GM12878 (cell line): ENCODE data around the gene TRIM46. TPM values are rescaled to one million over a fixed set of nuclear protein-coding genes. Genes with fewer than 3 reads are reported as not detected.

Experiments
- BHLHE40 ChIP-seq, 2 experiments: fragments of 450-650 bp in 1 of 2; IDR thresholded peaks; 2 replicates each; pipeline ENCODE4 v1.6.1; 2011 to 2017; ENCODE audit warnings: low read depth in 2 of 2, borderline replicate concordance in 1 of 2, improper control_type of control experiment in 1 of 2, low read length in 1 of 2, mild to moderate bottlenecking in 1 of 2
- CEBPB ChIP-seq, 2 experiments: fragments of 150-350 bp in 1 of 2; IDR thresholded peaks; 2 replicates each; pipeline ENCODE4 v1.6.1; 2012 to 2014; ENCODE audit warnings: low read depth in 2 of 2, low read length in 2 of 2, borderline replicate concordance in 1 of 2, inconsistent platforms in 1 of 2
- CREB1 ChIP-seq: IDR thresholded peaks from 2 replicates; pipeline ENCODE4 v1.6.1; 2012; ENCODE audit warnings: low read depth, mild to moderate bottlenecking, inconsistent platforms
- CREM ChIP-seq: IDR thresholded peaks from 2 replicates; pipeline ENCODE4 v1.6.1; 2014; ENCODE audit warnings: antibody characterized with exemption, low read depth
- DPF2 ChIP-seq: fragments of 450-650 bp; IDR thresholded peaks from 2 replicates; pipeline ENCODE4 v1.6.1; 2017; ENCODE audit warnings: mild to moderate bottlenecking
- EGR1 ChIP-seq, 2 experiments: IDR thresholded peaks; 1 replicate in 1 of 2; 2 replicates in 1 of 2; pipeline ENCODE4 v1.6.1; 2011 to 2012; ENCODE audit warnings: low read depth in 2 of 2, low read length in 2 of 2, borderline replicate concordance in 1 of 2, mild to moderate bottlenecking in 1 of 2, moderate library complexity in 1 of 2
- EP300 ChIP-seq, 2 experiments: fragments of 150-350 bp in 1 of 2; IDR thresholded peaks; 2 replicates each; pipeline ENCODE4 v1.6.1; 2011 to 2012; ENCODE audit warnings: low read depth in 2 of 2, low read length in 2 of 2, borderline replicate concordance in 1 of 2, improper control_type of control experiment in 1 of 2, inconsistent platforms in 1 of 2; ENCODE audit not compliant: control insufficient read depth in 1 of 2
- HCFC1 ChIP-seq: fragments of 150-350 bp; IDR thresholded peaks from 2 replicates; pipeline ENCODE4 v1.6.1; 2014; ENCODE audit warnings: low read length
- IKZF1 ChIP-seq: fragments of 450-650 bp; conservative IDR thresholded peaks from 2 replicates; pipeline ENCODE4 v1.6.1; 2017; ENCODE audit warnings: antibody characterized with exemption, mild to moderate bottlenecking
- IRF3 ChIP-seq: fragments of 450-650 bp; IDR thresholded peaks from 2 replicates; pipeline ENCODE4 v1.6.1; 2014; ENCODE audit warnings: mild to moderate bottlenecking
- MEF2A ChIP-seq: IDR thresholded peaks from 2 replicates; pipeline ENCODE4 v1.6.1; 2011; ENCODE audit warnings: low read depth, mild to moderate bottlenecking, low read length, moderate library complexity; ENCODE audit not compliant: insufficient read depth
- NR2C2 ChIP-seq: IDR thresholded peaks from 2 replicates; pipeline ENCODE4 v1.6.1; 2011; ENCODE audit warnings: borderline replicate concordance, low read depth; ENCODE audit not compliant: control insufficient read depth, insufficient read length
- NR2F1 ChIP-seq: fragments of 450-650 bp; conservative IDR thresholded peaks from 2 replicates; pipeline ENCODE4 v1.6.1; 2017; ENCODE audit warnings: mild to moderate bottlenecking
- POLR2AphosphoS2 ChIP-seq: IDR thresholded peaks from 2 replicates; pipeline ENCODE4 v1.6.1; 2011; ENCODE audit warnings: low read depth, mild to moderate bottlenecking, low read length, improper control_type of control experiment, moderate library complexity
- RCOR1 ChIP-seq: conservative IDR thresholded peaks from 2 replicates; pipeline ENCODE4 v1.6.1; 2012; ENCODE audit warnings: low read depth, low read length, improper control_type of control experiment
- SIN3A ChIP-seq: IDR thresholded peaks from 2 replicates; pipeline ENCODE4 v1.6.1; 2012; ENCODE audit warnings: low read depth, low read length, improper control_type of control experiment
- SMARCA5 ChIP-seq: fragments of 450-650 bp; IDR thresholded peaks from 2 replicates; pipeline ENCODE4 v1.6.1; 2017; ENCODE audit warnings: mild to moderate bottlenecking
- SREBF2 ChIP-seq: IDR thresholded peaks from 2 replicates; pipeline ENCODE4 v1.6.1; 2012; ENCODE audit warnings: mild to moderate bottlenecking, low read length
- SUZ12 ChIP-seq: fragments of 200-600 bp; sonication (generic); IDR thresholded peaks from one replicate; pipeline ENCODE4 v1.6.1; 2018; ENCODE audit warnings: antibody characterized with exemption, mild to moderate bottlenecking; ENCODE audit not compliant: unreplicated experiment
- TAF1 ChIP-seq: IDR thresholded peaks from 2 replicates; pipeline ENCODE4 v1.6.1; 2011; ENCODE audit warnings: mild to moderate bottlenecking, low read depth, low read length, borderline replicate concordance
- ZBTB11 ChIP-seq: fragments of 450-650 bp; formaldehyde crosslinking; IDR thresholded peaks from 2 replicates; pipeline ENCODE4 v1.5.0; 2022; ENCODE audit warnings: mild to moderate bottlenecking, missing genetic modification characterization
- ZSCAN29 ChIP-seq: fragments of 450-650 bp; IDR thresholded peaks from 2 replicates; pipeline ENCODE4 v1.6.1; 2017; ENCODE audit warnings: mild to moderate bottlenecking, moderate library complexity
- polyA plus RNA-seq, 11 experiments: library from polyadenylated mRNA; depleted of rRNA in 4 of 11; unstranded in 6 of 11; stranded (reverse) in 5 of 11; fragments of >200 nt; fragmentation: Nextera tagmentation in 4 of 11; fragmentation: Illumina TruSeq in 1 of 11; extraction: Ambion mirVana in 4 of 11; extraction: Trizol in 1 of 11; gene quantifications; 1 replicate in 1 of 11; 2 replicates in 10 of 11; pipeline versions ENCODE4 v1.2.1 to v1.2.3, GENCODE V29; 2011 to 2016; ENCODE audit warnings: inconsistent platforms in 2 of 11, missing spikeins in 2 of 11, low read depth in 1 of 11
- total RNA-seq, 4 experiments: library from RNA; depleted of rRNA in 3 of 4; stranded (reverse); fragments of >200 nt in 3 of 4; fragmentation: Illumina TruSeq in 1 of 4; extraction: Trizol in 1 of 4; gene quantifications; 2 replicates each; pipeline versions ENCODE4 v1.2.1 to v1.2.3, GENCODE V29; 2013 to 2021
- TF ChIP-seq, protein P1 (sequence below): IDR thresholded peaks from 2 replicates; pipeline ENCODE4 v1.6.1; 2011; ENCODE audit warnings: mild to moderate bottlenecking, low read depth, low read length, moderate library complexity; ENCODE audit not compliant: insufficient replicate concordance
- TF ChIP-seq, protein P2 (sequence below): IDR thresholded peaks from 2 replicates; pipeline ENCODE4 v1.6.1; 2011; ENCODE audit warnings: low read depth, low read length, improper control_type of control experiment, borderline replicate concordance

TRIM46 gene
- total and polyA plus RNA-seq, 10 of the 15 experiments (the other 5 are each of a cell fraction or from before 2014, with no cell fraction given), result 0.08 to 3.1 (median 0.97) TPM

- TF ChIP-seq TAF1 (peak; percentile 60; the same call in 1 of the 2 replicates), IKZF1 (0 out of 2 replicates have a peak, but pooled peaks have one; percentile 56), CREB1 (peak; percentile 59), SREBF2 (no peak), DPF2 (0 out of 2 replicates have a peak, but pooled peaks have one; percentile 27), IRF3 (no peak), NR2F1 (no peak), POLR2AphosphoS2 (peak; percentile 93), MEF2A (0 out of 2 replicates have a peak, but pooled peaks have one; percentile 14), EP300 (IDR thresholded peaks at IDR 0.05; ENCODE audit: borderline replicate concordance in 1 of 2, control insufficient read depth in 1 of 2, low read depth in 2 of 2, low read length in 2 of 2) (no peak), CEBPB (IDR thresholded peaks at IDR 0.05; ENCODE audit: borderline replicate concordance in 1 of 2, low read depth in 2 of 2, low read length in 2 of 2) (no peak), SIN3A (peak; percentile 43; the same call in 1 of the 2 replicates), NR2C2 (no peak), RCOR1 (no peak), EGR1 (IDR thresholded peaks at IDR 0.05; ENCODE audit: borderline replicate concordance in 1 of 2, low read depth in 2 of 2, low read length in 2 of 2) (peak; percentile 13 to 95), HCFC1 (no peak; the same call in 1 of the 2 replicates), CREM (no peak), ZBTB11 (CRISPR knock-in tag) (no peak), SUZ12 (no peak), SMARCA5 (peak; percentile 19; the same call in 1 of the 2 replicates), BHLHE40 (IDR thresholded peaks at IDR 0.05; ENCODE audit: borderline replicate concordance in 1 of 2, low read depth in 2 of 2, low read length in 1 of 2) (peak; percentile 74 to 90; a peak in 3 of 4 replicates), ZSCAN29 (no peak)
- TF ChIP-seq, protein P1, sequence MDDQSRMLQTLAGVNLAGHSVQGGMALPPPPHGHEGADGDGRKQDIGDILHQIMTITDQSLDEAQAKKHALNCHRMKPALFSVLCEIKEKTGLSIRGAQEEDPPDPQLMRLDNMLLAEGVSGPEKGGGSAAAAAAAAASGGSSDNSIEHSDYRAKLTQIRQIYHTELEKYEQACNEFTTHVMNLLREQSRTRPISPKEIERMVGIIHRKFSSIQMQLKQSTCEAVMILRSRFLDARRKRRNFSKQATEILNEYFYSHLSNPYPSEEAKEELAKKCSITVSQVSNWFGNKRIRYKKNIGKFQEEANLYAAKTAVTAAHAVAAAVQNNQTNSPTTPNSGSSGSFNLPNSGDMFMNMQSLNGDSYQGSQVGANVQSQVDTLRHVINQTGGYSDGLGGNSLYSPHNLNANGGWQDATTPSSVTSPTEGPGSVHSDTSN, result no peak
- TF ChIP-seq, protein P2, sequence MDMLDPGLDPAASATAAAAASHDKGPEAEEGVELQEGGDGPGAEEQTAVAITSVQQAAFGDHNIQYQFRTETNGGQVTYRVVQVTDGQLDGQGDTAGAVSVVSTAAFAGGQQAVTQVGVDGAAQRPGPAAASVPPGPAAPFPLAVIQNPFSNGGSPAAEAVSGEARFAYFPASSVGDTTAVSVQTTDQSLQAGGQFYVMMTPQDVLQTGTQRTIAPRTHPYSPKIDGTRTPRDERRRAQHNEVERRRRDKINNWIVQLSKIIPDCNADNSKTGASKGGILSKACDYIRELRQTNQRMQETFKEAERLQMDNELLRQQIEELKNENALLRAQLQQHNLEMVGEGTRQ, result no peak
These were observed 38.1 kb upstream of the TRIM46 start, which contains the start of gene SLC50A1 (continued) for GRCh38 chr1:155135415-155136028.
